Ascending aorta (tissue), 2 donors: ENCODE data around the gene RASSF5. TPM values are rescaled to one million over a fixed set of nuclear protein-coding genes. Genes with fewer than 3 reads are reported as not detected.
"Not testable (repeated sequence)": the region's sequence is repeated elsewhere in the genome, so short reads cannot be mapped to it uniquely, and the experiment has no call there.

Experiments
- DNase-seq, 2 donors: peaks; one replicate each; pipeline ENCODE4 v3.0.0-alpha.2; 2019; ENCODE audit warnings: low spot score in 2 of 2
- H3K27ac ChIP-seq, 2 donors: fragments of 200-600 bp; sonication (generic); one replicate each; pipeline ENCODE4 v1.5.1; 2016 to 2017; ENCODE audit warnings: mild to moderate bottlenecking in 1 of 2
- H3K27me3 ChIP-seq: fragments of 200-600 bp; sonication (generic); one replicate; pipeline ENCODE4 v1.5.1; 2017
- H3K36me3 ChIP-seq, 2 donors: fragments of 200-600 bp; sonication (generic); one replicate each; pipeline ENCODE4 v1.5.1; 2016
- H3K4me1 ChIP-seq, 2 donors: fragments of 200-600 bp; sonication (generic); one replicate each; pipeline ENCODE4 v1.5.1; 2016 to 2017; ENCODE audit warnings: mild to moderate bottlenecking in 1 of 2
- H3K4me3 ChIP-seq, 2 donors: fragments of 200-600 bp; sonication (generic); one replicate each; pipeline ENCODE4 v1.5.1; 2016 to 2017; ENCODE audit warnings: mild to moderate bottlenecking in 1 of 2
- H3K9me3 ChIP-seq, 2 donors: fragments of 200-600 bp; sonication (generic); one replicate each; pipeline ENCODE4 v1.5.1; 2016
- CTCF ChIP-seq, 3 experiments: fragments of 200-600 bp in 2 of 3; fragments of 450-650 bp in 1 of 3; sonication (generic) in 2 of 3; IDR thresholded peaks; one replicate each; pipeline ENCODE4 v1.5.1; 2016 to 2019; ENCODE audit warnings: antibody characterized with exemption in 3 of 3, mild to moderate bottlenecking in 1 of 3, moderate library complexity in 1 of 3
- intact Hi-C: fragments of 100-400 bp; cut with DNase I; formaldehyde crosslinking; loops from one replicate; pipeline ENCODE4 v1.15.1; 2023
- total RNA-seq: library from RNA; depleted of rRNA; stranded (reverse); fragments of >200 nt; gene quantifications from one replicate; pipeline ENCODE4 v1.1.0, GENCODE V29; 2016

The RASSF5 gene
- total RNA-seq, 1 donor from 2014 or later, result 8.9 TPM

GRCh38 chr1:206577626-206578025 is 70.3 kb downstream of the RASSF5 start:
- intact Hi-C loops, result no loop called here
- no peak overlapping the region for H3K4me3 ChIP-seq
- H3K36me3 ChIP-seq, result no peaks in the 10 kb centered on the region
- H3K27me3 ChIP-seq, result no peaks in the 10 kb centered on the region
- peaks cover 0 to 5% of the 10 kb centered on the region in 2 donors for H3K4me1 ChIP-seq
- H3K9me3 ChIP-seq, result no peaks in the 10 kb centered on the region
- no peak for TF ChIP-seq CTCF (IDR thresholded peaks at IDR 0.05)
- no peak for DNase-seq
- no peak overlapping the region for H3K27ac ChIP-seq

- H3K27ac ChIP-seq, result no peak overlapping the region
- intact Hi-C loops, result no loop called here
- TF ChIP-seq CTCF (IDR thresholded peaks at IDR 0.05), result no peak
- H3K27me3 ChIP-seq, result no peaks in the 10 kb centered on the region
- DNase-seq, result no peak
- H3K4me3 ChIP-seq, result no peak overlapping the region
- no peaks in the 10 kb centered on the region for H3K9me3 ChIP-seq
- no peaks in the 10 kb centered on the region for H3K36me3 ChIP-seq
- peaks cover 0 to 5% of the 10 kb centered on the region in 2 donors for H3K4me1 ChIP-seq
Observed at GRCh38 chr1:206578068-206578977, 71.0 kb downstream of the RASSF5 start.

- no peaks in the 10 kb centered on the region for H3K27me3 ChIP-seq
- H3K4me1 ChIP-seq, result peaks cover 0 to 5% of the 10 kb centered on the region in 2 donors
- no peak for TF ChIP-seq CTCF (IDR thresholded peaks at IDR 0.05)
- DNase-seq, result no peak
- no peak overlapping the region for H3K4me3 ChIP-seq
- H3K9me3 ChIP-seq, result no peaks in the 10 kb centered on the region
- intact Hi-C loops, result no loop called here
- H3K36me3 ChIP-seq, result no peaks in the 10 kb centered on the region
- H3K27ac ChIP-seq, result peak overlapping the region; percentile 50 to 71
Observed at GRCh38 chr1:206578978-206579374, 71.6 kb downstream of the RASSF5 start.

- intact Hi-C loops, result no loop called here
- TF ChIP-seq CTCF (IDR thresholded peaks at IDR 0.05), result no peak
- DNase-seq, result peak; percentile 81 to 92
- peak overlapping the region; percentile 50 to 71 for H3K27ac ChIP-seq
- peaks cover 0 to 5% of the 10 kb centered on the region in 2 donors for H3K4me1 ChIP-seq
- H3K4me3 ChIP-seq, result no peak overlapping the region
- H3K9me3 ChIP-seq, result no peaks in the 10 kb centered on the region
- H3K36me3 ChIP-seq, result peaks cover 0 to 9% of the 10 kb centered on the region in 2 donors
- H3K27me3 ChIP-seq, result no peaks in the 10 kb centered on the region
Observed at GRCh38 chr1:206579747-206580437, 72.6 kb downstream of the RASSF5 start.

- peaks cover 0 to 5% of the 10 kb centered on the region in 2 donors for H3K4me1 ChIP-seq
- no peak for DNase-seq
- no peaks in the 10 kb centered on the region for H3K27me3 ChIP-seq
- peak overlapping the region; percentile 50 to 71 for H3K27ac ChIP-seq
- TF ChIP-seq CTCF (IDR thresholded peaks at IDR 0.05), result no peak
- H3K36me3 ChIP-seq, result peaks cover 0 to 15% of the 10 kb centered on the region in 2 donors
- intact Hi-C loops, result no loop called here
- H3K9me3 ChIP-seq, result no peaks in the 10 kb centered on the region
- no peak overlapping the region for H3K4me3 ChIP-seq
Observed at GRCh38 chr1:206580438-206581113, 73.2 kb downstream of the RASSF5 start.

GRCh38 chr1:206581114-206581497 is 73.8 kb downstream of the RASSF5 start:
- H3K36me3 ChIP-seq, result peaks cover 0 to 21% of the 10 kb centered on the region in 2 donors
- H3K27ac ChIP-seq, result peak overlapping the region in 1 of 2 donors; percentile 71
- H3K9me3 ChIP-seq, intact Hi-C loops, H3K27me3 ChIP-seq, H3K4me1 ChIP-seq, DNase-seq, H3K4me3 ChIP-seq: not testable (repeated sequence)
